Muscle of arm (tissue), 12 donors: ENCODE measurements around the gene TMEM132D. TPM values are rescaled to one million over a fixed set of nuclear protein-coding genes. Genes with fewer than 3 reads are reported as not detected.

Source experiments
- DNase-seq: peaks from one replicate; pipeline ENCODE4 v3.0.0-alpha.2; 2013
- polyA plus RNA-seq, 12 donors: library from polyadenylated mRNA; unstranded; fragments of 120-200 nt; gene quantifications; one replicate each; pipeline ENCODE4 v1.2.1, GENCODE V29; 2013; ENCODE audit not compliant: insufficient read length in 12 of 12

Gene TMEM132D
- polyA plus RNA-seq, 12 donors, result 0.30 to 1.0 (median 0.59) TPM; not detected in 2

GRCh38 chr12:129440278-129440677 is 463.5 kb downstream of the TMEM132D start:
- no peak for DNase-seq

DNA sequence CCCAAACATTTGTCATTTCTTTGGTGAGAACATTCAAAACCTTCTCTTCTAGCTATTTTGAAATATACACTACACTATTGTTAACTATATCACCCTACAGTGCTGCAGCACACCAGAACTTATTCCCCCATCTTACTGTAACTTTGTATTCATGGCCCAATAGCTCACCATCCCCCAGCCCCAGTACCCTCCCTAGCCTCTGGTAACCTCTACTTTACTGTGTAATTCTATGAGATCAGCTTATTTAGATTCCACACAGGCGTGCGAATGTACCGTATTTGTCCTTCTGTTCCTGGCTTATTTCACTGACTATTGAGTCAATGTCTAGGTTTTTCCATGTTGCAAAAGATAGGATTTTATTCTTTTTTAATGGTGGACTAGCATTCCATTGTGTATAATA is 469.0 kb downstream of the TMEM132D start:
- no peak for DNase-seq

GRCh38 chr12:129428240-129428936 is 475.4 kb downstream of the TMEM132D start:
- DNase-seq, result no peak

DNA sequence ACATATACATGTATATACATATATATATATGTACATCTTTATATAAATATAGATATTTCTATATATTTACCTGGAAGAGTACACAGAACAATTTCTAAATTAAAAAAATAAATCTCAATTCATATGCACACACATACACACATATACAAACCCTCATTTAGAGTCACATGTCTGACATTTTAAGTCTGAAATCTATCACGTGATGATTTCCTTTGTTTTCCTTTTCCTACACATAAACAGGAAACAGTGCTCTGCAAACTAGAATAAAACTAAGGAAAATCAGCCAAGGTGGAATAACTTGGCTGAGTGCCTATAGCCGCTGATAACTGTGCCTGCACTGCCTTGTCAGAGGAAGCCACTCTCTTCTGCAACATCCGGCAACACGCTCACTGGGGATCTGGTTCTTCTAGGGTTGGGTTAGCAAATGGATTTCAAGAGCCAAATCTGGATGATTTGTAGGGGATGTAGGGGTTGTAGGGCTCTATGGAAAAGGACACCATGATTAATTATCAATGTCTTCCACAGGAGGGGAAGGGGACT is 480.7 kb downstream of the TMEM132D start:
- DNase-seq, result no peak

- DNase-seq, result no peak
Measured at GRCh38 chr12:129413295-129413694, 490.5 kb downstream of the TMEM132D start.

DNA sequence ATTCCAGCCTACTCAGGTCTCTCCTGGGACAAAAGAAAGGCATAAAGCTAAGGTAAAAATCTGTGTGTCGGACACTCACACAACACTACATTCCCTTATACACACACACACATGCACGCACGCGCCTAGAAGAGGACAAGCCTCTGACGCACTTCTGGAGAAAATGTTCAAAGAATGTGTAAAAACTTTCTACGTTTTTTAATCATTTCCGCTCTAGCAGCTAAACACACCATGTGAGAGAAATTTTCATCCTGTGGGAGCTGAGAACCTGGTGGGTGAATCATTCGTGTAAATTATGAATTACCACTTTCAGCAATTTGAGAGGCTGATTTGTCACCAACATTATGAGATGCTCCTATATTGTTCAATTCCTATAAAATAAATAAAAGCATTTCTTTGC is 494.5 kb downstream of the TMEM132D start:
- DNase-seq, result no peak

- DNase-seq, result no peak
Measured at GRCh38 chr12:129404556-129404955, 499.3 kb downstream of the TMEM132D start.

- no peak for DNase-seq
Measured at GRCh38 chr12:129401572-129401971, 502.3 kb downstream of the TMEM132D start.

- DNase-seq, result no peak
Measured at GRCh38 chr12:129394177-129394825, 509.5 kb downstream of the TMEM132D start.

- DNase-seq, result no peak
Measured at GRCh38 chr12:129393357-129393937, 510.4 kb downstream of the TMEM132D start.

- no peak for DNase-seq
Measured at GRCh38 chr12:129385637-129385990, 518.2 kb downstream of the TMEM132D start.

- no peak for DNase-seq
Measured at GRCh38 chr12:129383956-129384355, 519.9 kb downstream of the TMEM132D start.

- no peak for DNase-seq
Measured at GRCh38 chr12:129381715-129382114, 522.1 kb downstream of the TMEM132D start.

- no peak for DNase-seq
Measured at GRCh38 chr12:129379076-129379804, 524.6 kb downstream of the TMEM132D start.

DNA sequence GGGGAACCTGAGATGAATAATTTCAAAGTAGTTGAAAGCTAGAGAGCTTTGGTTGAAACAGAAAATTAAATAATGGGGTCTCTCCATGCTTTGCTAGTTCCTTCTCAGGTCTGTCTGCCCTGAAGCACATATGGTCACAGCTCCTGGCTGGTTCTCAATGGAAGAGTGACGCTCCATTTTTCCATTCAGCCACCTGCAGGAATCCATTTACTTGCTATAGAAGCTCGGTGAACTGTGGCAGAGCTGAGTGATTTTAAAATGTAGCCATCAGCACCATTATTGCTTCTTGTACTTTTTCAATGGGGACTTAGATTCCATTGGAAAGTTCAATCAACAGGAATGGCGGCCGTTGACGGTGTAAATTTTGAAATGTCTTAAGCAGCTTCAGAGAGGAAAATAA is 525.3 kb downstream of the TMEM132D start:
- no peak for DNase-seq

GRCh38 chr12:129373746-129374145 is 530.1 kb downstream of the TMEM132D start:
- peak; percentile 5 for DNase-seq

DNA sequence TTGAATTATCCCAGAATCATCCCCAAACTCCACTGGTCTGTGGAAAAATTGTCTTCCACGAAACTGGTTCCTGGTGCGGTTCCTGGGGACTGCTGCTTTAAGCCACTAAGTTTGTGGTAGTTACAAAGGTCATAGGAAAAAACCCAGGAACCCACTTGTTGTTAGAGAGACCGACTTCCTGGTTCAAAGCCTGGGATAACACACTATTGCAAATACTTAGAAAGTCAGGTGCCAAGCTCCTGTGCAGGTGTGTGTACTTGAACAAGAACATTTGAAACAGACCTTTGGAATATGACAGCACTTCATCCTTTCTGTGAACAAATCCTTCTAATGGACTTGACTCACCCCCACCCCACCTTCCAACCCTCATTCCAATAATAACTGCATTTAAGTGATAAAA is 530.9 kb downstream of the TMEM132D start:
- DNase-seq, result no peak

DNA sequence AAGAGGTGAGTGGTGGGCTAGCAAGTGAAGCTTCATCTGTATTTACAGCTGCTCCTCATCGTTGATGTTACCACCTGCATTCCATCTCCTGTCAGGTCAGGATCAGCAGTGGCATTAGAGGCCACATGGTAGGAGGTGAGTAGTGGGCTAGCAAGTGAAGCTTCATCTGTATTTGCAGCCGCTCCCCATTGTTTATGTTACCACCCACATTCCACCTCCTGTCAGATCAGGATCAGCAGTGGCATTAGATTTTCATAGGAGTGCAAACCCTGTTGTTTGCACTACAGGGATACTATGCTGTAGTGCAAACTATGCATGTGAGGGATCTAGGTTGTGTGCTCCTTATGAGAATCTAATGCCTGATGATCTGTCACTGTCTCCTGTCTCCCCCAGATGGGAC is 531.5 kb downstream of the TMEM132D start:
- DNase-seq, result no peak

- no peak for DNase-seq
Measured at GRCh38 chr12:129371268-129371667, 532.6 kb downstream of the TMEM132D start.

DNA sequence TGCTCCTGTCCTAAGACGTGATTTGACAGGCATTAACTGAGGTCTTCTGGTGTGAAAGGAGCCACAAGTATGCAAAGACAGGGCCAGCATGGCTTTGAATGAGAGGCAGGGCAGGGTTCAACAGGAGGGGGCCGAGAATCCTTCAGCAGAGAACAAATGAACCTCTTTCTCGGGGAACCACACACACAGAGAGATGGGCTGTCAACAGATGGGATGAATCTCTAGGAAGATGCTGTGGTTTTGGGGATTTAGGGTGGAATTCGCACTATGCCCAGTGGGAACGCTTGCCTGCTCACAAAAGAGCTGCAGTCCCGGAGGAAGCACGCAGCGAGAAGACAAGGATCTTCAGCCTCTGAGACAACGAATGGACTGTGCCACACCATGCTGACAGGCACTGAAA is 537.2 kb downstream of the TMEM132D start:
- DNase-seq, result no peak

GRCh38 chr12:129363041-129363440 is 540.8 kb downstream of the TMEM132D start:
- no peak for DNase-seq

DNA sequence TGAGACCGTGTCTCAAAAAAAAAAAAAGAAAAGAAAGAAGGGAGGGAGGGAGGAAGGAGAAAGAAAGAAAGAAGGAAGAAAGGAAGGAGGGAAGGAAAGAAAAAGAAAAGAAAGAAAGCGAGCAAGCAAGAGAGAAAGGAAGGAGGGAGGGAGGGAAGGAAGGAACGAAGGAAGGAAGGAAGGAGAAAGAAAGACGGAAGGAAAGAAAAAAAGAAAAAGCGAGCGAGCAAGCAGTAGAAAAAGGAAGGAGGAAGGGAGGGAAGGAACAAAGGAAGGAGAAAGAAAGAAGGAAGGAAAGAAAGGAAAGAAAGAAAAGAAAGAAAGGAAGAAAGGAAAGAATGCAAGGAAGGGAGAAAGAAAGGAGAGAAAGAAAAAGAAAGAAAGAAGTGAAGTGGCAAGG is 546.6 kb downstream of the TMEM132D start:
- no peak for DNase-seq
